K562 (cell line): ENCODE results near the gene TAS2R41. TPM values are rescaled to one million over a fixed set of nuclear protein-coding genes. Genes with fewer than 3 reads are reported as not detected.

ENCODE experiments used
- ATAC-seq: fragments of 200-7000 bp; cut with Tn5 transposase; 3 replicates; pipeline ENCODE4 v1.9.1; 2020; ENCODE audit warnings: moderate library complexity
- BruUV-seq: library from RNA; stranded (reverse); fragments of 400-500 nt; replicated peaks from 2 replicates; lab custom pipeline; 2021; lab: Mats Ljungman, UMichigan
- CTCF ChIA-PET: fragments of 300-600 bp; formaldehyde crosslinking; extraction: SDS; loops from one replicate; lab custom pipeline; 2021; ENCODE audit warnings: low intra/inter-chr PET ratio; lab: Yijun Ruan, JAX
- POLR2A ChIA-PET: fragments of 300-600, 350-650 bp; sonication (Branson Sonifier 250); formaldehyde crosslinking; extraction: SDS; loops from one replicate; lab custom pipeline; 2021; ENCODE audit warnings: antibody characterized with exemption, inconsistent platforms; lab: Yijun Ruan, JAX
- DNase-seq, 4 experiments: peaks; one replicate each; pipeline versions ENCODE4 v3.0.0 to v3.0.0-alpha.2; 2011 to 2018; ENCODE audit warnings: low spot score in 3 of 4, mixed read lengths in 3 of 4; ENCODE audit errors: extremely low read depth in 1 of 4
- FAIRE-seq: peaks from 2 replicates; lab custom pipeline; 2011; peaks lifted over from hg19 to GRCh38; lab: Jason Lieb, UNC
- H2AFZ ChIP-seq: 2 replicates; pipeline ENCODE4 v1.6.0; 2011; ENCODE audit warnings: low read depth, low read length, control low read depth, inconsistent platforms
- H3K27ac ChIP-seq: fragments of 200-600 bp; 3 replicates; pipeline ENCODE4 v1.8.0; 2011; ENCODE audit warnings: low read depth, mild to moderate bottlenecking, control low read depth, inconsistent platforms, low read length, moderate library complexity, mixed read lengths; ENCODE audit errors: extremely low read depth
- H3K27me3 ChIP-seq, 2 experiments: fragments of 300-600 bp in 1 of 2; 2 replicates in 1 of 2; 3 replicates in 1 of 2; pipeline versions ENCODE4 v1.6.0 to v1.8.0; 2011; ENCODE audit warnings: inconsistent platforms in 2 of 2, low read length in 2 of 2, mild to moderate bottlenecking in 1 of 2, mixed read lengths in 1 of 2, moderate library complexity in 1 of 2; ENCODE audit not compliant: control insufficient read depth in 2 of 2, insufficient read depth in 2 of 2
- H3K36me3 ChIP-seq: fragments of 300-600 bp; 3 replicates; pipeline ENCODE4 v1.8.0; 2011; ENCODE audit warnings: mild to moderate bottlenecking, low read length, inconsistent platforms; ENCODE audit not compliant: control insufficient read depth, insufficient read depth
- H3K4me1 ChIP-seq, 2 experiments: fragments of 200-600 bp in 1 of 2; replicated peaks in 1 of 2; 2 replicates in 1 of 2; 3 replicates in 1 of 2; pipeline versions ENCODE4 v1.5.1 to v1.8.0; 2011; ENCODE audit warnings: inconsistent platforms in 2 of 2, low read length in 2 of 2, mild to moderate bottlenecking in 1 of 2, mixed read lengths in 1 of 2, moderate library complexity in 1 of 2; ENCODE audit not compliant: control insufficient read depth in 2 of 2, insufficient read depth in 2 of 2
- H3K4me2 ChIP-seq: 2 replicates; pipeline ENCODE4 v1.6.1; 2011; ENCODE audit warnings: low read length, control low read depth, inconsistent platforms, mixed read lengths; ENCODE audit not compliant: insufficient read depth
- H3K4me3 ChIP-seq: fragments of 200-600 bp; sonication (generic), shearing (Covaris generic); 2 replicates; pipeline ENCODE4 v1.5.1; 2016; ENCODE audit warnings: control low read depth, inconsistent platforms
- H3K79me2 ChIP-seq: fragments of 200-600 bp; 3 replicates; pipeline ENCODE4 v1.8.0; 2011; ENCODE audit warnings: low read length, inconsistent platforms; ENCODE audit not compliant: control insufficient read depth, insufficient read depth
- H3K9ac ChIP-seq, 2 experiments: 2 replicates each; pipeline versions ENCODE4 v1.6.0 to v1.6.1; 2011; ENCODE audit warnings: low read depth in 2 of 2, low read length in 2 of 2, control low read depth in 1 of 2, inconsistent platforms in 1 of 2, mild to moderate bottlenecking in 1 of 2, mixed read lengths in 1 of 2; ENCODE audit not compliant: insufficient read depth in 1 of 2
- H3K9me1 ChIP-seq: one replicate; pipeline ENCODE4 v1.6.0; 2011; ENCODE audit warnings: inconsistent platforms, mild to moderate bottlenecking, low read length, moderate library complexity; ENCODE audit not compliant: control insufficient read depth, insufficient read depth
- H3K9me3 ChIP-seq: replicated peaks from 2 replicates; pipeline ENCODE4 v1.5.1; 2011; ENCODE audit warnings: low read depth, low read length, inconsistent platforms; ENCODE audit not compliant: control insufficient read depth, insufficient read depth
- H4K20me1 ChIP-seq: replicated peaks from 2 replicates; pipeline ENCODE4 v1.6.1; 2011; ENCODE audit warnings: low read length, inconsistent platforms, mixed read lengths; ENCODE audit not compliant: control insufficient read depth, insufficient read depth
- ELF4 ChIP-seq: fragments of 450-650 bp; formaldehyde crosslinking; IDR thresholded peaks from 2 replicates; pipeline ENCODE4 v1.4.0; 2022; ENCODE audit warnings: missing genetic modification characterization
- KDM1A ChIP-seq, 2 experiments: fragments of 450-650 bp; IDR thresholded peaks; 2 replicates each; pipeline ENCODE4 v1.6.1; 2016; ENCODE audit warnings: mild to moderate bottlenecking in 2 of 2
- MCM2 ChIP-seq: fragments of 450-650 bp; IDR thresholded peaks from 2 replicates; pipeline ENCODE4 v1.6.1; 2017; ENCODE audit warnings: low read depth, mild to moderate bottlenecking
- MTF1 ChIP-seq: fragments of 250-450 bp; sonication (Bioruptor Pico); IDR thresholded peaks from 2 replicates; pipeline ENCODE4 v1.9.0; 2021; ENCODE audit warnings: moderate library complexity, mild to moderate bottlenecking, inconsistent platforms, borderline replicate concordance
- NR2C1 ChIP-seq, 2 experiments: fragments of 450-650 bp; IDR thresholded peaks; 2 replicates each; pipeline ENCODE4 v1.6.1; 2017; ENCODE audit warnings: mild to moderate bottlenecking in 2 of 2, antibody characterized with exemption in 1 of 2, inconsistent platforms in 1 of 2, missing compliant biosample characterization in 1 of 2, missing genetic modification characterization in 1 of 2
- PHB ChIP-seq: fragments of 250-450 bp; sonication (Bioruptor Pico); IDR thresholded peaks from 2 replicates; pipeline ENCODE4 v1.5.0; 2021
- ZBTB49 ChIP-seq: sonication (generic); formaldehyde crosslinking; IDR thresholded peaks from 2 replicates; pipeline ENCODE4 v1.8.0; 2022; ENCODE audit warnings: missing genetic modification reagents, mild to moderate bottlenecking, borderline replicate concordance
- ZNF384 ChIP-seq: IDR thresholded peaks from 2 replicates; pipeline ENCODE4 v1.6.1; 2012; ENCODE audit warnings: low read depth, low read length, improper control_type of control experiment
- ZNF668 ChIP-seq: fragments of 250-450 bp; sonication (Bioruptor Pico); IDR thresholded peaks from 2 replicates; pipeline ENCODE4 v1.8.0; 2022; ENCODE audit warnings: mild to moderate bottlenecking, inconsistent platforms
- ZNF778 ChIP-seq: fragments of 450-650 bp; formaldehyde crosslinking; IDR thresholded peaks from 2 replicates; pipeline ENCODE4 v1.4.0; 2020; ENCODE audit warnings: mild to moderate bottlenecking, moderate library complexity
- ZSCAN29 ChIP-seq: fragments of 450-650 bp; IDR thresholded peaks from 2 replicates; pipeline ENCODE4 v1.6.1; 2017
- WGBS: fragments of 100-300 bp; shearing (Covaris generic); methylation state at CpG from one replicate; pipeline ENCODE4 v1.1.6; 2016; ENCODE audit warnings: low coverage, mixed read lengths; ENCODE audit not compliant: insufficient coverage; ENCODE audit errors: missing lambda C conversion rate; 5-methylcytosine and 5-hydroxymethylcytosine counted together
- in situ Hi-C: fragments of 300-500 bp; cut with MboI; formaldehyde crosslinking; loops from 4 replicates; pipeline ENCODE4 v1.15.0; 2018; ENCODE audit warnings: inconsistent platforms, mixed read lengths
- intact Hi-C: fragments of 100-400 bp; cut with micrococcal nuclease; formaldehyde crosslinking; loops from 2 replicates; pipeline ENCODE4 v1.14.2; 2022
- polyA plus RNA-seq, 8 experiments: library from polyadenylated mRNA; depleted of rRNA in 4 of 8; stranded (reverse) in 5 of 8; unstranded in 3 of 8; fragments of >200 nt; fragmentation: Nextera tagmentation in 2 of 8; fragmentation: Illumina TruSeq in 1 of 8; extraction: Ambion mirVana in 2 of 8; extraction: Trizol in 1 of 8; gene quantifications; 2 replicates each; pipeline versions ENCODE4 v1.2.1 to v1.2.3, GENCODE V29; 2011 to 2014; ENCODE audit warnings: inconsistent platforms in 1 of 8, missing spikeins in 1 of 8
- total RNA-seq, 7 experiments: library from RNA; depleted of rRNA in 6 of 7; stranded (reverse); fragments of >200 nt in 6 of 7; fragmentation: Illumina TruSeq in 2 of 7; extraction: Trizol in 2 of 7; gene quantifications; 2 replicates each; pipeline versions ENCODE4 v1.2.1 to v1.2.3, GENCODE V29; 2011 to 2021; ENCODE audit warnings: low replicate concordance in 1 of 7

TAS2R41 gene
- total and polyA plus RNA-seq, 9 of the 15 experiments (the other 6 are each of a cell fraction or from before 2014, with no cell fraction given) = not detected

GRCh38 chr7:143459359-143459758 lies 18.3 kb upstream of the TAS2R41 start:
- no peak overlapping the region for H3K4me3 ChIP-seq
- intact Hi-C loops (no loop called here), in situ Hi-C loops (no loop called here)
- CTCF ChIA-PET = no interaction called here
- peaks cover 6% of the 10 kb centered on the region; the same call in 1 of the 2 replicates for H3K9me3 ChIP-seq
- ATAC-seq (no peak), DNase-seq (no peak), FAIRE-seq (no peak)
- TF ChIP-seq ZNF384 (no peak), NR2C1 (IDR thresholded peaks at IDR 0.05) (no peak), NR2C1 (tag; IDR thresholded peaks at IDR 0.05) (no peak), MTF1 (CRISPR knock-in tag) (no peak), KDM1A (IDR thresholded peaks at IDR 0.05) (no peak), ZNF778 (CRISPR knock-in tag) (no peak), ZNF668 (CRISPR knock-in tag) (no peak), ZSCAN29 (no peak), ELF4 (CRISPR knock-in tag) (no peak), PHB (CRISPR knock-in tag) (no peak), MCM2 (no peak), ZBTB49 (CRISPR knock-in tag) (no peak)
- WGBS = 5% methylated on average over 1 of the region's 1 CpG
- no peaks in the 10 kb centered on the region for H3K4me1 ChIP-seq
- H3K9ac ChIP-seq = no peak overlapping the region
- BruUV-seq = no TSS peak
- H3K27ac ChIP-seq = no peak overlapping the region
- no peak overlapping the region for H3K4me2 ChIP-seq
- no peak overlapping the region for H2AFZ ChIP-seq
- H3K36me3 ChIP-seq = no peaks in the 10 kb centered on the region
- no peaks in the 10 kb centered on the region for H3K9me1 ChIP-seq
- peaks cover 2 to 6% of the 10 kb centered on the region in 2 experiments; a peak in 2 of 5 replicates for H3K27me3 ChIP-seq
- H3K79me2 ChIP-seq = no peaks in the 10 kb centered on the region
- POLR2A ChIA-PET = no interaction called here
- H4K20me1 ChIP-seq = no peaks in the 10 kb centered on the region
